Activated T-cell treated with anti-CD3 and anti-CD28 coated beads for 4 hours (primary cell): ENCODE data around the gene ALX3.
"Not testable (repeated sequence)": the region's sequence is repeated elsewhere in the genome, so short reads cannot be mapped to it uniquely, and the experiment has no call there.

Experiments used
- DNase-seq: peaks from one replicate; pipeline ENCODE4 v3.0.0-alpha.2; 2020

The ALX3 gene

DNA sequence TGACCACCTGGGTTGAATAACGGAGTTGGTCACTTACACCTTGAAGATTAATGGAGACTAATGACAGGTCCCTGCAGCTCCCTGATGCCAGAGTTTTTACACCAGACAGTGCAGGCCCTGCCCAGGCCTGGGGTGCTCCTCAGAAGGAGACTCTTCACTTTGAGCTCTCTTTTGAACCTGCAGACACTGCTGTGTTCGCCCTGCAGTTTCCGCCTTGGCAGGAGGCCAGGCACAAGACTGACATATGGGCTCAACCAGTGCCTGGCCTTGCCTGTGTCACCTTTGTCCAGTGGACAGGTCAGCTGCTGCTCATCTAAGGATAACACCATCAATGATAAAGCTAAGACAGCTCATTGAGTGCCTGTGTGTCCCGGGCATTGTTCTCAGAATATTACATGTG lies 30.8 kb downstream of the ALX3 start:
- no peak for DNase-seq

DNA sequence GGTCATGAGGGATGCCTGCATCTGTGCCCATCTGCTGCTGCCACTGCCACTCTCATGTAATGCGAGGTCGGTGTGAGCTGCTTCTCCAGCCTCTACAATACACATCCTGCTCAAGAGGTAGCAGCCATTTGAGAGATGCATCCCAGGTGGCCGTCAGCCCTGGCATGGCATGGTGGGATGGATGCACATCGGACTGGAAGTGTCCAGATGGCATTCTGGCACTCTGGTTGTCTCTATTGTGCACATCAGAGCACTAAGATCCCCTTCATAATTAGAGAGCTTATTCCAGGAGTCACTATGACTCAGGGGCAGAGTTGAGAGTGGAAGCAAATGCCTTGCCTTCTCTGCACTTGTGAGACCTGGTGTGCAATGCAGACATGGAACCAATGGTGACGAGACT lies 32.2 kb downstream of the ALX3 start:
- DNase-seq = no peak

DNA sequence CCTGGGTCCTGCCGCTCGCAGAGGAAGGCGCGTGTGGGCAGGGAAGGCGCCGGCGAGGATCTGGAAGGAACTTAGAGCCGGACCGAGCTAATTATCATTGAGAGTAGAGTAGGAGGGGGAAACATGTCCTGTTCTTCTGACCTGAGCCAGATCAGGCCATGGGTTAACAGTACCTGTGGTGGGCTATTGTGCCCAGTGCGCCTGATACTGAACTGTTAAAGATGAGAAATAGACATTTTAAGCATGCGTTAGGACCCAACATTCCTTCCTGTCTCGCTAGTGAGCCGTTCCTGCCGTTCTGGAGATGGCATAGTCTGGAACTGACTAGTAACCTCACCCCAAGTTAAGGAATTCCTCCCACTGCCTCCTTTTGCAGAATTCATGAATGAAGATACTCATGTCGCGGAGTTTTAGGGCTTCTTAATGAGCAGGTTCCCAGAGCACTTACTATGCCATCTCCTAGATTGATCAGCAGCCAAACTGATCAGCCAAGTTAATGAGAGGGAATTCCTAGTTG lies 35.2 kb downstream of the ALX3 start:
- DNase-seq = no peak

GRCh38 chr1:110034451-110035235 lies 35.8 kb downstream of the ALX3 start, which contains the start of gene STRIP1:
Gene STRIP1, plus strand, starts transcription at chr1:110034624. Its CDS starts 14 bp downstream, at chr1:110034638.
- peak; percentile 86 for DNase-seq

DNA sequence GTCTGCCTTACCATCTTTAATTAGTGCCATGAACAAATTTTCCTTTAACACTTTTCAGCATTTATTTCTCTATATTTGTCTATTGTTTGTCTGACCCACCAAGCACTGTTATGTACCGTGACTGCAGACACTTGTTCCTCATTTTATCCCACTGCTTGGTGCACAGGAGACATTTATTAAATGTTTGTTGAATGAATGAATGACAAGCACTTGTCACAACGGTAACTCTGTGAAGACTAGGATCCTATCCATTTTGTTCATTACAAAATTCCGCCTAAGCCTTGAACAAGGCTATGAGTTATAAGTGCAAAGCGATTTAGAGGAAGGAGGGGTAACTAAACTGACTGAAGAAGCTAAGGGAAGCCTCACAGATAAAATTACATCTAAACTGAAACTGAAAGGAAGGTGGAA lies 36.4 kb downstream of the ALX3 start:
- no peak for DNase-seq

DNA sequence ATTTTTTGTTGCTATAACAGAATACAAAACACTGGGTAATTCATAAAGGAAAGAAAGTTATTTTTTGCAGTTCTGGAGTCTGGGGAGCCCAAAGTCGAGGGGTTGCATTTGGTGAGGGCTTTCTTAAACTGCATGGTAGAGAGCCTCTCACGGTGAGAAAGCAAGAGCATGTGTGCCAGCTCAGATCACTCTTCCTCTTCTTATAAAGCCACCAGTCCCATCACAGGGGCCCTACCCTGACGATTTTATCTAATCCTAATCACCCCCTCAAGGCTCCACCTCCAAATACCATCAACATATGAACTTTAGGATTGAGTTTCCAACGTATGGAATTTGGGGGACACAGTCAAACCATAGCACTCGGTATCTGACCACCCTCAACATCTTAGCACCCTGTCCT lies 37.1 kb downstream of the ALX3 start:
- no peak for DNase-seq

DNA sequence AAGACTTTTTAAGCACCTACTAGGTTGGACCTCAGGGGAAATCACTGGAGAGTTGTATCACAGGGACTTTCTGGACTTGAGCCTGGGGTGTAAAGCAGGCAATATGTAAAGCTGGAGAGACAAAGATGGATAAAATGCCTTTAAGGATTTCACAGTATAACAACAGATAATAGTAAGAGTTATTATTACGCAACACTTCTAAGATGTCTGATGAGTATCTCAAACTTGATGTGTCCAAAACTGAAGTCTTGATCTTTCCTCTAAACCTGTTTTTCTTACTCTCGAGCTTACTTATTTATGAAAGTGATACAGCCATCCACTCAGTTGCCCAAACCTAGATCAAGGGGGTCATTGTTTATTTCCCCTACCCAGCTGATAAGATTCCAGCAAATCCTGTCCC lies 38.1 kb downstream of the ALX3 start:
- no peak for DNase-seq

DNA sequence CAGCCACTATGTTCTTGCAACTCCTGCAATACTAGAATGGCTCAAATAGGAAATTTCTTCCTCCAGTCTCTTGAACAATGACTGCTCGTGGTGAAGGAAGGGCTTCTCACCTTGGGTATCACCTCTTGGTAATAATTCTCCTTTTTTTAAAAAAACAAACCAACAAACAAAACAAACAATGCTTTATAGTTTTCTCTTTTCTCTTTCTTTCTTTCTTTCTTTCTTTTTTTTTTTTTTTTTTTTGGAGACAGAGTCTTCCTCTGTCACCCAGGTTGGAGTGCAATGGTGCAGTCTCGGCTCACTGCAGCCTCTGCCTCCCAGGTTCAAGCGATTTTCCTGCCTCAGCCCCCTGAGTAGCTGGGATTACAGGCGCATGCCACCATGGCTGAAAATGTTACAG lies 39.8 kb downstream of the ALX3 start:
- DNase-seq = not testable (repeated sequence)

GRCh38 chr1:110024613-110025012 lies 45.9 kb downstream of the ALX3 start:
- no peak for DNase-seq

- DNase-seq = no peak
These were observed 49.2 kb downstream of the ALX3 start for GRCh38 chr1:110021285-110021684.

- DNase-seq = no peak
These were observed 50.7 kb downstream of the ALX3 start for GRCh38 chr1:110019770-110020169.

DNA sequence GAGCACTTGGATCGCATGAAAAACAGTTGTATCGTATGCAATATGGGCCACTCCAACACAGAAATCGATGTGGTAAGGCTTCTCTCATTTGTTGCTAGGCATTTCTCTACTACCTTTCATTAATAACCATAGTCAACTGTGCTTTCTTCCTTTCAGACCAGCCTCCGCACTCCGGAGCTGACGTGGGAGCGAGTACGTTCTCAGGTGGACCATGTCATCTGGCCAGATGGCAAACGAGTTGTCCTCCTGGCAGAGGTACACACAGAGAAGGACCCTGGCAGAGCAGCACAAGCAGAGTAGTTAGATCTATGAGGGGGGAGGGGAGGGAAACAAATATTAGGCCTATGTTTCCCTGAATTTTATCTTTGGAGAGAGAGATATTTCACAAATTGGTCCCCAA lies 52.1 kb downstream of the ALX3 start:
- DNase-seq = no peak

DNA sequence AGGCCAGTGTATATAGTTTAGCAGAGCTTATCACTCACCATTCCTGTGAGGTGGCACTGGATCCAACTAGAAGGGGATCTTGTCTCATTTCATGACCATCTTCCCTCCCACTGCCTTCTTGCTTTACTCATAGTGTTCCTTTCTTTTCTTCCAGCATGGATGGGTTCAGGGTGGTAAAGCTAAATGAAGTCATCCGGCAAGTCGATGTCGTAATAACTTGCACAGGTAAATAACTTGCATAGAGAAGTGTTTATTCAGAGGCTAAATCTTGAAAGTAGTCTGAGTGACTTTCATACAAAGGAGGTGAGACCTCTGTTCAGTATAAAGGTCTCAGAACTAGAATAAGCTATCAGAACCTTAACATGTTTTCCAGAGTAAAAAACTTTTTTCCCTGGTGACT lies 52.7 kb downstream of the ALX3 start:
- no peak for DNase-seq

DNA sequence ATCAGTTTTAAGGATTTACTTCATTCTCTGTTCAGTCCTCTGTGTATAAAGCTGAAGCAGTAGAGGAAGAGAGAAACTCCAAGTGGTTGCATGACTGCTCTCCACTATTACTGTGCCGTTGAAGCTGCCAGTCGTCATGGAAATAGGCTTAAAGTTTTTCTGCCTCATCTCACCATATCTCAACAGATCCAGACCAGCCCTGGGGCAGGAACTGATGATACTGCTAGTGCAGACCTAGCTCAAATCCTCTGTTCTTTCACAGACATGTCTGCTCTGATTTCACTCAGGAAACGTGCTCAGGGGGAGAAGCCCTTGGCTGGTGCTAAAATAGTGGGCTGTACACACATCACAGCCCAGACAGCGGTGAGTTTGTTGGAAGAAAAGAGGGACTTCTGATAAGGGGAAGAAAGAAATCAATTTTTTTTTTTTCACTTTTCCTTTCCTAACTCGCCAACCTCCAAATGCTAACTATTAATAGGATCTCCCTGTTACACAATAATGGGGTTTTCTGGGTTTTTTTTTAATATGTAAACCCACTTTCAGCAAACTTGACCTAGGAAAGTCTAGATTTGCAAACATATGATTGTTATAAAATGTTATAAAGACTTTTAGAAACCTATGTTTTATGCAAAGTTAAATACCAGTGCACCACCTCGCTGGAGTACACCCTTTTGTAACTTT lies 58.2 kb downstream of the ALX3 start:
- no peak for DNase-seq

DNA sequence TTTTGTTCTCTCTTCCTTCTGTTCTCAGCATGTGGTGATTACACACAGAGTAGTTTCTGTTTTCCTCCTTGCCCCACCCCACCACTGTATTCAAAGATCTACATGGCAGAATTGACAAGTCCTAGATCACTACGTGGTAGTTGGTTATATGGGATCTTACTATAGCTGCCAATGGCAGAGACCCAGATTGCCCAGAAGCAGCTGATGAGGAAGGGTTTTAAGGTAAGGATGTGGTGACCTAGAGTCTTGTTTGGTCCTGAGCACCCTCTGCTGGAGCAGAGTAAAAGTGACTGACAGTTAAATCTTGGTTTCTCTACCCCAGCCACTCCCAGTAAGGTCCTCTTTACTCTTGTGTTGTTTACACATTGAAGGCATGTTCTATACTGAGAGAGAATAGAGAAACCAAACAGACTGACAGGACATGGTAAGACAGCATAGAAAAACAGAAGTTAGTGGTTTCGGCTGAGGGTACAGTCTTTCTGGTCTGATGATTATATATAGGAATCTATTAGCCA lies 58.9 kb downstream of the ALX3 start:
- no peak for DNase-seq
